ENCODE measurements around the gene PPP4C. TPM values are rescaled to one million over a fixed set of nuclear protein-coding genes. Genes with fewer than 3 reads are reported as not detected.

The PPP4C gene
- total RNA-seq, 1 experiment from 2014 or later, result 134 TPM

DNA sequence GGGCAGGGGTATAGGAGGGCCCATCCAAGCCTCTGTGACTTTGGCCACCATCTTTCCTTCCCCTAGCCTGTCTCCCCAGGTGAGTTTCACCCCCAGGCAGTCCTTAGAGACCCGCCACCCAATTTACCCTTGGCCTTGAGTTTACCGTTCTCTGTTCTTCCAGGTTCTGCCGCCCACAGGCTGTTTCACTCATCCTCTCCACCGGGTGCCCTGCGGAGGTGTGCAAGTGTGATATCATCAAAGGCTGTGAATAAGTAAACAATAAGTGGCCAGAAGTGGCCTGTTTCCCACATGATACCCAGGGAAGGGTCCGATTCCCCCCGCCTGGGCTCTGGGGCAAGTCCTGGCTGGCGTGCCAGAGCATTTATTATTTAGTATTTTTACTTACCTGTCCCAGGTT, 29.6 kb upstream of the PPP4C start:
- Mint-ChIP-seq H3K27me3 (ENCODE audit: insufficient read depth, unreplicated experiment) (no peaks in the 10 kb centered on the region), H3K36me3 (ENCODE audit: insufficient read depth, unreplicated experiment) (no peaks in the 10 kb centered on the region), H3K9me3 (ENCODE audit: unreplicated experiment) (no peaks in the 10 kb centered on the region), H3K4me3 (ENCODE audit: unreplicated experiment) (no peak overlapping the region), H3K4me1 (ENCODE audit: low read depth, unreplicated experiment) (no peaks in the 10 kb centered on the region), H3K27ac (ENCODE audit: unreplicated experiment) (no peak overlapping the region)
- POLR2A ChIA-PET, result no interaction called here
- Histone ChIP-seq H3K9me3 (no peaks in the 10 kb centered on the region), H3K4me1 (no peaks in the 10 kb centered on the region), H3K36me3 (ENCODE audit: control insufficient read depth, insufficient read depth, low read length) (no peaks in the 10 kb centered on the region), H3K4me3 (ENCODE audit: low read depth, low read length) (no peak overlapping the region), H3K27me3 (replicated peaks; ENCODE audit: control insufficient read depth, insufficient read depth, low read length) (no peaks in the 10 kb centered on the region)
- BruUV-seq (replicated peaks), result no TSS peak
- intact Hi-C loops (cut with micrococcal nuclease; ENCODE audit: unreplicated experiment), result no loop called here
- TF ChIP-seq, protein P1, sequence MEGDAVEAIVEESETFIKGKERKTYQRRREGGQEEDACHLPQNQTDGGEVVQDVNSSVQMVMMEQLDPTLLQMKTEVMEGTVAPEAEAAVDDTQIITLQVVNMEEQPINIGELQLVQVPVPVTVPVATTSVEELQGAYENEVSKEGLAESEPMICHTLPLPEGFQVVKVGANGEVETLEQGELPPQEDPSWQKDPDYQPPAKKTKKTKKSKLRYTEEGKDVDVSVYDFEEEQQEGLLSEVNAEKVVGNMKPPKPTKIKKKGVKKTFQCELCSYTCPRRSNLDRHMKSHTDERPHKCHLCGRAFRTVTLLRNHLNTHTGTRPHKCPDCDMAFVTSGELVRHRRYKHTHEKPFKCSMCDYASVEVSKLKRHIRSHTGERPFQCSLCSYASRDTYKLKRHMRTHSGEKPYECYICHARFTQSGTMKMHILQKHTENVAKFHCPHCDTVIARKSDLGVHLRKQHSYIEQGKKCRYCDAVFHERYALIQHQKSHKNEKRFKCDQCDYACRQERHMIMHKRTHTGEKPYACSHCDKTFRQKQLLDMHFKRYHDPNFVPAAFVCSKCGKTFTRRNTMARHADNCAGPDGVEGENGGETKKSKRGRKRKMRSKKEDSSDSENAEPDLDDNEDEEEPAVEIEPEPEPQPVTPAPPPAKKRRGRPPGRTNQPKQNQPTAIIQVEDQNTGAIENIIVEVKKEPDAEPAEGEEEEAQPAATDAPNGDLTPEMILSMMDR (IDR thresholded peaks at IDR 0.05; ENCODE audit: insufficient read depth in 1 of 2, low read depth in 1 of 2, low read length in 1 of 2, severe bottlenecking in 1 of 2, unreplicated experiment in 1 of 2), result no peak
- no peak for DNase-seq
- CTCF ChIA-PET, result no interaction called here

DNA sequence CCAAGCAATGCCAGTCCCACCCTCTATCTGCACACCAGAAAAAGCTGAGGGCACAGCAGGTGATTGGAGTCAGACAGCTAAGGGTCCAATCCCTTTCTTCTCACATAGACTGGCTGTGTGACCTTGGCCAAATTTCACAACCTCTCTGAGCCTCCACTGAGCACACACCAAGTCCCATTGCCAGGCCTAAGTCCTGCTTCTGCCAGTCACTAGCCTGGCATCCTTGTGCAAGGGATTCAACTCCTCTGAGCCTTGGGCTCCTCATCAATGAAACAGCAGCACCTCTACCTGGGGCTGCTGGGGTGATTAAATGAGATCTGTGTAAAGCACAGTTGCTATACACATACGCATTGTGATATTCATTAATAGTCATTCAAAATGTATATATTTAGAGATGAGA, 29.2 kb upstream of the PPP4C start:
- Mint-ChIP-seq H3K4me3 (ENCODE audit: unreplicated experiment) (no peak overlapping the region), H3K36me3 (ENCODE audit: insufficient read depth, unreplicated experiment) (peaks cover 3% of the 10 kb centered on the region), H3K27ac (ENCODE audit: unreplicated experiment) (no peak overlapping the region), H3K4me1 (ENCODE audit: low read depth, unreplicated experiment) (no peaks in the 10 kb centered on the region), H3K27me3 (ENCODE audit: insufficient read depth, unreplicated experiment) (no peaks in the 10 kb centered on the region), H3K9me3 (ENCODE audit: unreplicated experiment) (no peaks in the 10 kb centered on the region)
- intact Hi-C loops (cut with micrococcal nuclease; ENCODE audit: unreplicated experiment), result no loop called here
- H3K27me3 ChIP-seq (replicated peaks; ENCODE audit: control insufficient read depth, insufficient read depth, low read length), result no peaks in the 10 kb centered on the region
- TF ChIP-seq, protein P1 (IDR thresholded peaks at IDR 0.05; ENCODE audit: insufficient read depth in 1 of 2, low read depth in 1 of 2, low read length in 1 of 2, severe bottlenecking in 1 of 2, unreplicated experiment in 1 of 2), result no peak
- ChIA-PET CTCF (no interaction called here), POLR2A (no interaction called here)
- no peaks in the 10 kb centered on the region for H3K4me1 ChIP-seq
- no peaks in the 10 kb centered on the region for H3K9me3 ChIP-seq
- H3K4me3 ChIP-seq (ENCODE audit: low read depth, low read length), result no peak overlapping the region
- no peak for DNase-seq
- no peaks in the 10 kb centered on the region for H3K36me3 ChIP-seq (ENCODE audit: control insufficient read depth, insufficient read depth, low read length)
- no TSS peak for BruUV-seq (replicated peaks)

- ChIA-PET CTCF (interaction anchor here (0.7 kb wide), 1 partner anchor 42 kb away, joined by 4 read pairs; no protein-coding TSS in a partner anchor), POLR2A (no interaction called here)
- intact Hi-C loops (cut with micrococcal nuclease; ENCODE audit: unreplicated experiment), result no loop called here
Measured at GRCh38 chr16:30049871-30050270, 25.9 kb upstream of the PPP4C start.

More at GRCh38 chr16:30049871-30050270, 25.9 kb upstream of the PPP4C start:
- Histone ChIP-seq H3K36me3 (ENCODE audit: control insufficient read depth, insufficient read depth, low read length) (no peaks in the 10 kb centered on the region), H3K4me3 (ENCODE audit: low read depth, low read length) (no peak overlapping the region), H3K27me3 (replicated peaks; ENCODE audit: control insufficient read depth, insufficient read depth, low read length) (no peaks in the 10 kb centered on the region), H3K4me1 (peaks cover 5% of the 10 kb centered on the region; the same call in 1 of the 2 replicates), H3K9me3 (no peaks in the 10 kb centered on the region)
- Mint-ChIP-seq H3K4me1 (ENCODE audit: low read depth, unreplicated experiment) (peaks cover 8% of the 10 kb centered on the region), H3K27me3 (ENCODE audit: insufficient read depth, unreplicated experiment) (no peaks in the 10 kb centered on the region), H3K4me3 (ENCODE audit: unreplicated experiment) (no peak overlapping the region), H3K9me3 (ENCODE audit: unreplicated experiment) (no peaks in the 10 kb centered on the region), H3K36me3 (ENCODE audit: insufficient read depth, unreplicated experiment) (peaks cover 19% of the 10 kb centered on the region), H3K27ac (ENCODE audit: unreplicated experiment) (no peak overlapping the region)
- TF ChIP-seq, protein P1 (IDR thresholded peaks at IDR 0.05; ENCODE audit: insufficient read depth in 1 of 2, low read depth in 1 of 2, low read length in 1 of 2, severe bottlenecking in 1 of 2, unreplicated experiment in 1 of 2), result no peak
- no TSS peak for BruUV-seq (replicated peaks)
- no peak for DNase-seq

All from Caco-2 (cell line).